Choroid plexus epithelial cell (primary cell): ENCODE data around the gene DARS2.
A peak's percentile ranks its signal among the peaks of the same experiment; 100 is the strongest.

Source experiments
- DNase-seq: peaks from one replicate; pipeline ENCODE4 v3.0.0-alpha.2; 2010; ENCODE audit warnings: low read depth
- H3K4me3 ChIP-seq: 2 replicates; pipeline ENCODE4 v1.5.1; 2011; ENCODE audit warnings: low read depth, mild to moderate bottlenecking, control low read depth, low read length, moderate library complexity
- CTCF ChIP-seq: conservative IDR thresholded peaks from 2 replicates; pipeline ENCODE4 v1.5.1; 2011; ENCODE audit warnings: low read depth, mild to moderate bottlenecking, control low read depth, inconsistent platforms, low read length, moderate library complexity

Gene DARS2

GRCh38 chr1:173866413-173867115 lies 42.1 kb downstream of the DARS2 start:
- DNase-seq, result no peak
- TF ChIP-seq CTCF, result no peak
- peak overlapping the region; percentile 87 for H3K4me3 ChIP-seq

- DNase-seq, result peak; percentile 49
- peak overlapping the region; percentile 87 for H3K4me3 ChIP-seq
- no peak for TF ChIP-seq CTCF
These were observed 42.8 kb downstream of the DARS2 start for GRCh38 chr1:173867141-173867752.

GRCh38 chr1:173867753-173868265 lies 43.3 kb downstream of the DARS2 start, which contains the start of gene GAS5:
Gene GAS5, minus strand, starts transcription at chr1:173867989.
- no peak for TF ChIP-seq CTCF
- peak; percentile 100 for DNase-seq
- peak within 1 kb of the TSS; percentile 87 for H3K4me3 ChIP-seq

- H3K4me3 ChIP-seq, result peak within 1 kb of the TSS; percentile 87
- DNase-seq, result peak; percentile 35
- TF ChIP-seq CTCF, result no peak
These were observed 44.0 kb downstream of the DARS2 start, which contains the start of gene ZBTB37 for GRCh38 chr1:173868266-173869020. Gene ZBTB37, plus strand, starts transcription at chr1:173868380. Its CDS starts 1,846 bp downstream, at chr1:173870226.

GRCh38 chr1:173869021-173869359 lies 44.5 kb downstream of the DARS2 start:
- no peak for TF ChIP-seq CTCF

GRCh38 chr1:173870252-173871075 lies 46.0 kb downstream of the DARS2 start:
- no peak for DNase-seq
- H3K4me3 ChIP-seq, result no peak overlapping the region
- TF ChIP-seq CTCF, result no peak

More at GRCh38 chr1:173869021-173869359, 44.5 kb downstream of the DARS2 start:
- DNase-seq, result no peak
- H3K4me3 ChIP-seq, result peak overlapping the region; percentile 87
